Endothelial cell of hepatic sinusoid (primary cell): ENCODE measurements around the gene CX3CL1.

Experiments used
- in situ Hi-C: cut with HindIII; loops from 2 replicates; pipeline ENCODE4 v1.10.0; 2017; ENCODE audit warnings: low sequenced_read_pairs

The CX3CL1 gene

DNA sequence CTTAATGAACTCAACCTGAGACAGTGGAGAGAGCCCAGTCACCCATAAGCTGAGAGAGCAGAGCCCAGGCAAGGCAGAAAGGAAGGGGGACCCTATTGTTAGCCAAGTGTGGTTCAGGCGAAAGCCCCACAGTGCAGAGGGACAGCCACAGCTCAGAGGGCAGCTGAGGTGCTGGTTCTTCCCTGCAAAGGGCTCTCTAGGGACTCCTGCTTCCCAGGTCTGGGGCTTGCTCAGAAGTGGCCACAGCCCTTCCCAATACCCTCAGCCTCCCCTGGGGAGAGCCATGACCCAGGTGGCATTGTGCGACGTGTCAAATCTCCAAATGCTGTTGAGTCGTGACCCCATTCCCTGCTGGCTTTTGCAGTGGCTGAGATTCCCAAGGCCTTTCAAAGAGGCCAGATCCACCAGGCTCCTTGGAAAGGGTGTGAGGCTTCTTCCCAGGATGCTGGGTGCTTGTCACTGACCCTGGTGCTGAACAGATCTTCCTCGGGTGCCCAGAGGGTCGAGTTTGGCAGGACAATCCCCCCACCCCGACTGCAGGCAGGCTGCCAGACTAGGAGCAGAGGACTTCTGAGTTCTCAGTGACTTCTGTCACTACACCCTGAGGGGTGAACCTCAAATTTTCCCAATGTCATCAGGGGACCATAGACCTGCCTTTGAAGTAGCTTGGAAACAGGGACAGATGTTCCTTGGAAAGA, 29.8 kb downstream of the CX3CL1 start:
- in situ Hi-C loops: no loop called here

DNA sequence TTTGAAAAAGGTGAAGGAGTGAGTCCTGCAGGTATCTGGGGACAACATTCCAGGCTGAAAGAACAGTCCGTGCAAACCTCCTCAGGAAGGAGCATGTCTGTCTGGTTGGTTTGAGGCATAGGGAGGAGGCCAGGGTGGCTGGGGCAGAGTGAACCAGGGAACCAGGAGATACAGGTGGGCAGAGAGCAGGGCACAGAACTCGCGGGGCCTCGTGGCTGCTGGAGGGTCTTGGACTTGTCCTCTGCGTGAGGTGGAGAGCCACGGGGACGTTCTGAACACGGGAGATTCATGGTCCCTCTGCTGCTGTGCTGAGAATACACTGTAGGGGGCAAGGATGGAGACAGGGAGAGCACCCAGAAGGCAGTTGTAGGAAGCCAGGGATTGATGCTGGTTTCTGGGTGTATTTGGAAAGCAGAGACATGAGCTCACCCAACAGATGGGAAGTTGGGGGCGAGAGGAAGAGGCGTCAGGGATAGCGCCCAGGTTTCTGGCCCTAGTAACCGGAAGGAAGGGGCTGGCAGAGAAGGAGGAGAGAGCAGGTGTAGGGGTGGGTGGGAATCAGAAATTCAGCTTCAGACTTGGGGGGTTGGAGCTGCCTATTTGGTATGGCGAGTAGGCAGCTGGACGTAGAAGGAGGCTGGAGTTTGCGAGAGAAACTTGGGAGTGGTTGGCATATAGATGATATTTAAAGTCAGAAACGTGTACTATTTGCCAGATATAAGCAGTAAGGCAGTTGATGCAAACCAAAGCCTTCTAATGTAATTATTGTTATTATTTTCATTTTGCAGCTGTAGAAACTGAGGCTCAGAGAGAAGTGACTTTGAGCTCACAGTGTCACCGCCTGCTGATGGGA, 31.9 kb downstream of the CX3CL1 start, which contains the start of gene CCL17:
TSS of gene CCL17 (plus strand) at position 803 of the 853 bp plus-strand sequence. CDS start 9,166 bp downstream, outside the sequence.
- in situ Hi-C loops: no loop called here

DNA sequence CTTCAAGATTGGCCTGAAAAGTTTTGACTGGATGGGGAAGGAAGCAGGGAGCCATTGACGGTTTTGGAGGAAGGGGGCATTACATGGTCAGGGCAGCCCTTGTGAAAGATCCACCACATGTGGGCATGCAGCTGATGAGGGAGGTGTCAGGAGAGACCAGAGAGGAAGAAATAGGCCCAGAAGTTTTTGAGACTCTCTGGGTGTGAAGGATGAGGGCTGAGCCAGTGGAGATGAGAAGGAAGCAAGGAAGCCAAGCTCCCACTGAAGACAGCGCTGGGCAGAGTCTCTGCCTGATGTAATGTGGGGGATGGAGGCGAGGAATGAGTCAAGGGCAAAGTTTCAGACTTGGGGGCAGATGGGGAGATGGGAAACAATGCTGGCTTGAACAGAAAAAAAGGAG, 32.8 kb downstream of the CX3CL1 start:
- in situ Hi-C loops: no loop called here

DNA sequence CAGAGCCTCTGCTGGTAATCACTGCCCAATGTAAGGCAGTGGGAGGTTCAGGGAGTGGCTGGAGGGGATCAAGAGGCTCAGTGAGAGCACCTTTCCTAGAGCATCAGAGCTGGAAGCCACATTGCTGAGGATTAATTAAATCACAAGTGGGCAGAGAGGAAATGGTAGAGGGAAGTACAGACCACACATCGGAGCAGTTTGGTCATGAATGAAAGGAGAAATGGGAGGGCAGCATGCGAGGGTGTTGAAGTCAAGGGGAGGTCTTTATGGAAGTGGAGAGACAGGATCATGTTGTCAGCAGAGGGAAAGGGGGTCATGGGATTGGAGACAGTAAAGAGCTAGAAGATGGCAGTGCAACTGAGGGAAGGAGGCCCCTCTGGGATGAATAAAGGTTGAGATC, 34.6 kb downstream of the CX3CL1 start:
- in situ Hi-C loops: no loop called here

DNA sequence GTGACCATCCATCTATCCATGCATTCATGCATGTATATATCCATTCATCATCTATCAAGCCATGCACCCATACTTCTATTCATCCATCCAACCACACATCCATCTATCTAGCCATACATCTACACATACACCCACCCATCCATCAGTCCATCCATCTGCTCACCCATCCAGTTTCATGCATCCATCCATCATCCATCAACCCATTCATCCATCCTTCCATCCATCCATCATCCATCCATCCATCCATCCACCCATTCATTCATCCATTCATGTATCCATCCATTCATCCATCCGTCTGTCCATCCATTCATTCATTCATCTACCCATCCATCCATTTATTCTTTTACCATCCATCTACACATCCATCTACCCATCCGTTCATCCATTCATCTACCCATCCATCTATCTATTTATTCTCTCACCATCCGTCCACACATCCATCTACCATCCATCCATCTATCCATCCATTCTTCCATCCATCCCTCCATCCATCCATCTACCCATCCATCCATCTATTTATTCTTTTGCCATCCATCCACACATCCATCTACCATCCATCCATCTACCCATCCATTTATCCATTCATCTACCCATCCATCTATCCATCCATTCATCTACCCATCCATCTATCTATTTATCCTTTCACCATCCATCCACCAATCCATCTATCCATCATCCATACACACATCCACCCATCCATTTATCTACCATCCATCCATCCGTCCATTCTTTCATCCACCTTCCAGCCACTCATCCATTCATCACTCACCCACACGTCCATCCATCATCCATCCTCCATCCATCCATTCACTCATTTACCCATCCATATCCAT, 35.4 kb downstream of the CX3CL1 start:
- in situ Hi-C loops: no loop called here

DNA sequence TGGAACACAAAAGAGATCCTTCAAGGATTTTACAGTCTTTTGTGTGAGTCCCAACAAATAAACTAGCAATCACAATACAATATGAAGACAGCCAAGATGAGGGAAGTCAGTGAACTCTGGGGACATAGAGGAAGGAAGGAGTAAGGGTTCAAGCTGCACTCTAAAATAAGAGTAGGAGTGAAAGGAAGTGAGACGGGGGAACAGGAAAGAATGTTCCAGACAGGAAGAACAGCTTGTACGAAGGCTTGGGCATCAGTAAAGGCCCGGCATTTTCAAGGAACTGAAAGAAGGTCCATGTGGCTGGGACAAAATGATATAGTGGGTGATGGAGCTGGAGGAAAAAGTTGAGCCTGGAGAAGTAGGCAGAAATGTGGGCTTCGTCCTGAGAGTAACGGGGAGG, 36.8 kb downstream of the CX3CL1 start:
- in situ Hi-C loops: no loop called here

DNA sequence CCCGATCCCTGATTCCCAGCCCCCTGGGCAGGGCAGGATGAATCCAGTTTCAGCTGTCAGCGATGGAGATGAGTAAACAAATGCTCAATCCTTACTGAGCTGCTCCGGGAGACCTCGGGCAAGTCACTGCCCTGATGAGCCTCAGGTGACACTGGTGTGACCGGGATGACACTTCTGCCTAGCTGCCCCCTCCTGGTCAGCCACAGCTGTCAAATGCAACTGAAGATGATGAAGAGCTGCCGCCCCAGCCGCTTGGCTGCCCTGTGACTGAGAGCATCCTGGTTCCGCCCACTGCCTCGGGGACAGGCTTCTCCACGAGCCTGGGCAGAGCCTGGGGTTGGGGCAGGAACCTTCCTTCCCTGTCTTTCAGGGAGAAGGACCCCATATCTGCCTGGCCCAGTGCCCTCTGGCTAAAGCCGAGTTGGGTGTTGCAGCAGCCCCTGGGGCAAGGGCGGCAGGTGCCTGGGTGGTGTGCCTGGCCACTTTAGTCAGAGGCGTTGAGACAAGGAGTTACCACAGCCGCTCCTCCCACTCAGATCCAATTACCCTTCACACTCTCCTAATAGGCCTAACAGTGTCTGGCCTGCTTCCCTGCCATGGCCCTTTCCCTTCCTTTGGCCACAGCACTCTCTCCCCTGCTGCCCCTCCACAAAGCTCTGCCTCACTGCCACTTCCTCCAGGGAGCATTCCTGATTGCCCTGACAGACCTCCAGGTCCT, 37.7 kb downstream of the CX3CL1 start:
- in situ Hi-C loops: no loop called here

DNA sequence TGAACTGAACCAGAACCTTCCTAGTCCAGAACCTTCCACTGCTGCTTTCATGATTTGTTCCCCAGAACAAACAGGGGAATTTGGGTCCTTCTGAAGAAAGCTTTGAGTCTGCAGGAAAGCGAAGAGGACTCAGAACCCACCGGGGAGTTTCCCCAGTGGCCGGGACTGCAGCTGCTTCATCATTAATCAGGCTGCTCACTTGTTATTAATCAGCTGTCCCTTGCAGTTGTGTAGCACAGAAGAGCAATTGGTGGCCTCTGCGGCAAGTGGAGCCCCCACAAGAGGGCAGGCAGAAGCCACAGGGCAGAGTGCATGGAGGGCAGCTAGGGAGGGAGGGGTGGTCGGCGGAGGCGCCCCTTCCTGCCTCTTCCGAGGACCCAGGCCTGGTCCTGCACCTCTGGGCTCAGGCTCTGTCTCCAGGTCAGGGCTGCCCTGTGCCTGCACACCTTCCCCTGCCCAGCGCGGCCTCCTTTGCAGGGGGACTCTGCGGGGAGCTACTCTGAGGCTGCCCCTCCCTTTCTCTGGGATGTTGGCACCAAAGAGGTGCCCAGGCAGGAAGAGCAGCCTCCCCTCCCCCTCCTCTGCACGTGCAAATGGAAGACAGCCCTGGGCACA, 39.2 kb downstream of the CX3CL1 start:
- in situ Hi-C loops: no loop called here

DNA sequence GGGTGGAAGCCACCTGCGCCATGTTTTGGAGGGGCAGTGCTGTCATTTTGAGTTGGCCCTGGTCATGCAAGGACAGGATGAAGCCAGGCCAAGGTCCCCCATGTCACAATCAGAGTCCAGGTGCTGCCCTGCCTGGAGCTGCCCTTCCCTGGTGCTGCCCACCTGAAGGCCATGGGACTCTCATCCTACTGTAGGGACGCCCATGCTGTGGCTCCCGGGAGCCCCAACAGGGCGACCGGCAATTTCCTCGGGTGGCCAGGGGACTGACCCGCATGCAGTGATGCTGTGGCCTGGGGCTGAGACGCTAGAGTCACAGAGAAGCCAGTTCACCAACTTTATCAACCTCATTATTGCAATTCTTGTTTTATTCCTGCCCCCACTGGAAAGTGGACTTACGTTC, 40.3 kb downstream of the CX3CL1 start:
- in situ Hi-C loops: no loop called here

DNA sequence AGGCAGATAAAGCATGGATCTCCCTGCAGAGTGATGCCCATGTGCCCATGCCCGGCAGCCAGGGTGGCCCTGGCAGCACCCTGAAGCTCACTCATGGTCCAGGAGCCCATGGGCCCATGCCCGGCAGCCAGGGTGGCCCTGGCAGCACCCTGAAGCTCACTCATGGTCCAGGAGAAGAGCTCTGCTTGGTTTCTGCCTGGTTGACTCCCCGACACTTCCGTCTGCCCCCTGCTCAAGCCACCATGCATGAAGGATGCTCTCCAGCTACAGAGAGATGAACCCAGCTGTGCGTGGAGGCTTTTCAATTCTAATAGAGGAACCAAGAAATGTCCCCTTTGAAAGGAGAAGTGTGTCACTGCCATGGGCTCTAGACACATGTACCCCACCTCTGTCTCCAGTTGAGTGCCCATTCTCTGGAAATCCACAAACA, 41.0 kb downstream of the CX3CL1 start:
- in situ Hi-C loops: no loop called here

DNA sequence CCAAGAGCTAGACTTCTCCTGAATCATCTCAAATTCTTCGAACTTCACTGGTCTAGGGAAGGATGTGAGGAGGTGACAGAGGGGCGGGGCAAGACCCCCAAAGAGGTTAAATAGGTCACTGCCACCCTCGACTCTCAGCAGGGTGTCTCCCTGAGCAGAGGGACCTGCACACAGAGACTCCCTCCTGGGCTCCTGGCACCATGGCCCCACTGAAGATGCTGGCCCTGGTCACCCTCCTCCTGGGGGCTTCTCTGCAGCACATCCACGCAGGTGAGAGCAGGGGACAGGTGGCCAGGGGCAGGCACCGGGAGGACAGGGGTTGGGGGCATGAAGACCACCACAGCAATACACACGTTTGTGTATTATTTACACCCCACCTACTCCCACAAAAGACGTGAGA, 41.4 kb downstream of the CX3CL1 start:
- in situ Hi-C loops: no loop called here

DNA sequence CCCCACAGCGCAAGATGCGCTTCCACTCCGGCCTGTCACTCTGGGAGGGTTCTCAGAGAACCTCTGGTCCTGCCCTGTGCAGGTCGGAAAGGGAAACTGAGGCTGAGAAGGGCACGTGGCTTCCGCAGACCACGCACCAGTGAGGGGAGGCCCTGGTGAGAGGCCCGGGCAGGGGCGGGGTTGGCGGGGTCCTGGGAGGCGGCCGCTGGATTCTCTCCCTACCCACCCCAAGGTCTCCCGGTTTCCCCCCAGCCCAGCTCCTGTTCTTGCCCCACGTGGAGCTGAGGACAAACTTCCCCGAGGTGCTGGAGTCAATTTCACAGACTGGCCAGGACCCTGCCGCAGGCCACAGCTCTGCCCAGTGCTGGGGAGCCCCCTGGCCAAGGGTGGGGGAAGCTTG, 43.8 kb downstream of the CX3CL1 start:
- in situ Hi-C loops: loop anchor here (5.0 kb wide), 2 partner anchors 91 to 109 kb away; no protein-coding TSS in a partner anchor

DNA sequence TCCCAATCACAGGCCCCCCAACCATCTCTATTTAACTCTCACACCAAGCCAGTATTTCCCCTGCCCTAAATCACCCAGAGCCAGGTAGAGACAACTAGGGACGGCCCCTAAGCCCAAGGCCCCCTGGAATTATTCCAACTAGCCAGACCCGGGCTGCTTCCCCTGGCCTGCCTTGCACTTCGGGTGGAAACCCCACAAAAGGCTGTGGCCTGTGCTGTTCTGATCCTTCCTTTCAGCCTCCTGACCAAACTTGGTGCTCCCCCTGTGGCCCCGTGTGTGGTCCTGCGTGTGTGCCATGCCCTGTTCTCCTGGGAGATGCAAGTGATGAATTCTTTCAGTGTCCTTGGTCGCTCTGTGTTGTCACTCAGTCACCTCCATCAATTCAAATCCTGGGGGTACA, 47.2 kb downstream of the CX3CL1 start:
- in situ Hi-C loops: loop anchor here (5.0 kb wide), 2 partner anchors 88 to 112 kb away; no protein-coding TSS in a partner anchor

DNA sequence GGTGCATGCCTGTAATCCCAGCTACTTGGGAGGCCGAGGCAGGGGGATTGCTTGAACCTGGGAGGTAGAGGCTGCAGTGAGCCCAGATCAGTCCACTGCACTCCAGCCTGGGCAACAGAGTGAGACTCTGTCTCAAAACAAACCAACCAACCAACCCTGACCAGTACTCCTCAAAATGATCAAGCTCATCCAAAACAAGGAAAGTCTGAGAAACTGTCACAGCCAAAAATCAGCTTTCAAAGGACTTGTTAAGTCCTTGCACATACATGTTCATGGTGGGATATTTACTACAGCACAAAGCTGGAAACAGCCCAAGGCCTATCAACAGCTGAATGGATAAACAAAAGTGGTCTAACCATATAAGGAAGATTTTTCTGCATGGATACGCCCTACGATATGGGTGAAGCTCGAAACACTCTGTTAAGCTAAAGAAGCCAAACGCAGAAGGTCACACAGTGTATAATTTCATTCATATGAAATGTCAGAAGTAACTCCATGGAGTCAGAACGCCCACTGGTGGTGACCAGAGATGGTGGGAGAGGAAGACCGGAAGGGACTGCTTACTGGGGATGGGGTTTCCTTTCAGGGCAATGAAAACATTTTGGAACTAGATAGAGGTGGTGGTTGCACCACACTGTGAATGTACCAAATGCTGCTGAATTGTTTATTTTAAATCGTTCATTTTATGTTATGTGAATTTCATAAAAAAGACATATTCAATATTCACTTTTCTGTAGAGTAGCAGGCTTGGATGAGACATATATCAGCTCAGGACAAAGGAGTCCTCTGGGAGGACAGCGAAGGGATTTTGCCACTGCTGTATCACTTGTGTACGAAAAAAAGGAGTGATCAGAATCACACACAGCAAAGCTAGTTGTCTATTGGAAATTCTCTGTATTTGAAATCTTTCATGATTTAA, 50.0 kb downstream of the CX3CL1 start:
- in situ Hi-C loops: no loop called here

DNA sequence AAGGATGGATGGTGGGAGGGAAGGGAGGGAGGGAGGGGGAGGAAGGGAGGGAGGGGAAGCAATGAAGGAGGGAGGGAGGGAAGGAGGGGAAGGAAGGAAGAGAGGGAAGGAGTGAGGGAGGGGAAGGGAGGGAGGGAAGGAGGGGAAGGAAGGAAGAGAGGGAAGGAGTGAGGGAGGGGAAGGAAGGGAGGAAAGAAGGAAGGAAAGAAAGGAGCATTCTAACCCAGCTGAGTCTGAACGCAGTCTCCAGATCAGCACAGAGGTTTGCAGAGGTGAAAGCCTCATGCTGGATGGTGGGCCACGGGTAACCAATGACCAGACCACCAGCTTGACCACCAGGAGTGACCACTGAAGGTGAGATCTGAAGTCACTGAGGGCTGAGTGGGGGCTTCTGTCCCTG, 50.9 kb downstream of the CX3CL1 start:
- in situ Hi-C loops: no loop called here

DNA sequence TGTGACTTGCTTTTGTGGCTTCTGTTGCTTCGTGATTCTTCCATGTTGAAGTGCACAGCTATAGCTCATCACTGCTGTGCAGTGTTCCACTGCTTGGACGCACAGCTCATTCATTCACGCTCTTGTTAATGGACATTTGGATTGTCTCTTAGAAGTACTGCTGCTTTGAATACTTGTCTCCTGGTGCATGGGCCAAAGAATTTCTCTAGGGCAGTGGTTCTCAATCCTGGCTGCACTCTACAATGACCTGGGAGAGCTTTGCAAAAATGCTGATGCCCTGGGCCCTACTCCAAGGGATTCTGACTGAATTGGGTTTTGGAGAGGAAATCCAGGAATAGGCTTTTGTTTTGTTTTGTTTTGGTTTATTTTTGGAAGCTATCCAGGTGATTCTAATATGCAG, 52.3 kb downstream of the CX3CL1 start:
- in situ Hi-C loops: no loop called here

DNA sequence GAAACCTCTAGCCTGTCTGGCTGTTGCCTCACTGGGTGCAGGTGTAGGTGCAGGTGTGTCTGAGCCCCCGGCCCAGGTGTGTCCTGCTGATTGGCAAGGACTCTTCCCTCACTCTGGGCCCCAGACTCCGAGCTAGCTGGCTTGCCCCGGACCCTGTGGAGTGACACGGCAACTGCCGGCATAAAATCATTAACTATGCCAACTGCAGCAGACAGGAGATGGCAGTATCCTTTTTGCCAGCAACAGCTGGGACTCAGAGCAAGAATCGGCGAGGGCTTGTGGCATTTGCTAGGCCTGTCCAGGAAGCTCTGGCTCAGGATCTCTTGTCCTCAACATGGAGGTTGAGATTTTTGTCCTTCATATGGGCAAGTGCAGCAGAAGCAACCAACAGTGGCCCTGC, 54.1 kb downstream of the CX3CL1 start:
- in situ Hi-C loops: no loop called here

DNA sequence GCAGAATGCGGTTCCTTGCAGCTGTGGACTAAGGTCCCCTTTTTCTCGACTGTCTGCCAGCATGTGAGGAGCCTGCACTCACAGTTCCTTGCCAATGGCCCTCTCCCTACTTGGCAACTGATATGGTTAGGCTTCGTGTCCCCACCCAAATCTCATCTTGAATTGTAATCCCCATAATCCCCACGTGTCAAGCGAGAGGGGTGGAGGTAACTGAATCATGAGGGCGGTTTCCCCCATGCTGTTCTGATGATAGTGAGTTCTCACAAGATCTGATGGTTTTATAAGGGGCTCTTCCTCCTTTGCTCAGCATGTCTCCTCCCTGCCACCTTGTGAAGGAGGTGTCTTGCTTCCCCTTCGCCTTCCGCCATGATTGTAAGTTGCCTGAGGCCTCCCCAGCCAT, 55.0 kb downstream of the CX3CL1 start:
- in situ Hi-C loops: no loop called here

DNA sequence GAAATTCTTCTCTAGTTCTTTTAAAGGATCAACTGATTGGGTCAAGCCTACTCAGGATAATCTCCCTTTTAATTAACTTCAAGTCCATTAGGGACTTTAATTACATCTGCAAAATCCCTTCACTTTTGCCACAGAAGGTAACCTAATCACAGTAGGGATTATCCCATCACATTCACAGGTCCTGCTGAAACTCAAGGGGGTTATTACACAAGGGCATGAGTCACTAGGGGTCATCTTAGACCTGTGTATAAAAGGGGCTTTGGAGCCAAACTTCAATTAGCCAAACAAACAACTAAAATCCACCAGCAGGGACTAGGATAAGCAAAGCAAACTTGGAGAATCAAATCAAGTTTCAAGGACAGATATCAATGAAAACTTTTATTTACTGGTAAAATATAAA, 55.5 kb downstream of the CX3CL1 start:
- in situ Hi-C loops: no loop called here
